ENCODE measurements around the gene RECQL5.

- TF ChIP-seq POLR2A (IDR thresholded peaks at IDR 0.05; ENCODE audit: low read length) (no peak), GATA1 (IDR thresholded peaks at IDR 0.05; ENCODE audit: low read depth, low read length) (no peak)
These were observed 52.9 kb downstream of the RECQL5 start for GRCh38 chr17:75614006-75614405.
